NCI-H2227 (cell line): ENCODE measurements around the gene ZNF879.

Experiments
- DNase-seq: peaks from one replicate; lab custom pipeline; 2025; ENCODE audit not compliant: unreplicated experiment; lab: John Stamatoyannopoulos, UW

Gene ZNF879

GRCh38 chr5:179006564-179006963, 17.0 kb upstream of the ZNF879 start:
- DNase-seq, result no peak

DNA sequence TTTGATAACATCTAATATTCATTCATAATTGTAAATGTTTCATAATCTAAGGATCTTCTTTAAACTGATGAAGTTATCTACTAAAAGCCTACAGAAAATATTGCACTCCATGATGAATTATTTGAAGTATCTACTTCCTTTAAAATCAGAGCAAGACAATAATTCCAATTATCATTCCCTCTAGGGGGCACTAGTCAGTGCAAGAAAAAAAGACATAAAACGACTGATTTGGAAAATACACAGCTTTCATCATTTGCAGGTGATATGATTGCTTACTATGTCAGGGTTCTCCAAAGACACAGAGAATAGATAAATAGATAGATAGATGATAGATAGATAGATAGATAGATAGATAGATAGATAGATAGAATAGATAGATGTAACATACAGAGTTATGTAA, 14.9 kb upstream of the ZNF879 start:
- no peak for DNase-seq

DNA sequence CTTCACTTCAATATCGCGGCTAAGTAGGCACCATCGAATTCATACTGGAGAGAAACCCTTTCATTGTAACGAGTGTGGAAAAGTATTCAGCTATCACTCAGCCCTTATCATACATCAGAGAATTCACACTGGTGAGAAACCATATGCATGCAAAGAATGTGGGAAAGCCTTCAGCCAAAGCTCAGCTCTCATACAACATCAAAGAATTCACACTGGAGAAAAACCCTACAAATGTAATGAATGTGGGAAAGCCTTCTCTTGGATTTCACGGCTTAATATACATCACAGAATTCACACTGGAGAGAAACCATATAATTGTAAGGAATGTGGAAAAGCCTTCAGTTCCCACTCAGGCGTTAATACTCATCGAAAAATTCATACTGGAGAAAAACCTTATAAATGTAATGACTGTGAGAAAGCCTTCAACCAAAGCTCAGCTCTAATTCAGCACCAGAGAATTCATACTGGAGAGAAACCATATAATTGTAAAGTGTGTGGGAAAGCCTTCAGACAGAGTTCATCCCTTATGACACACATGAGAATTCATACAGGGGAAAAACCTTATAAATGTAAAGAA, 9.5 kb downstream of the ZNF879 start:
- no peak for DNase-seq

DNA sequence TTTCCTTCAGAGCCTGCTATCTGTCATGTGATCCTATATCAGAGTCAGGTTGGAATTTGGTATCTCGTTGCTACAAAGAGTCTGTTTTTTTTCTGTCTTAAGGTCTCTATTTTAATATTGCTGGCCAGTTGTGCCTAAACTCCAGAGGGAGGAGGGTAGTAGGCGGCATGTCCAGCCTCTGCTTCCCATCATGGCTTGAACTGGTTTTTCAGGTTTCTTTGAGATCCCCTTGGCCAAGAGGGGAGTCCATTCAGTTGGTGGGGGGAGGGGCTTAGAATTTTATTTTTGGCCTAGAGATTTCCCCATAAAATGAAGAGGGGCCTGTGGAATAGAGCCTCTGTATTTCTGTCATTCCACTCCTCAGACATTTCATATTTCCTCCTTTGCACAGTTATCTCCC, 21.2 kb downstream of the ZNF879 start:
- no peak for DNase-seq

- no peak for DNase-seq
Measured at GRCh38 chr5:179051784-179052183, 28.2 kb downstream of the ZNF879 start.

DNA sequence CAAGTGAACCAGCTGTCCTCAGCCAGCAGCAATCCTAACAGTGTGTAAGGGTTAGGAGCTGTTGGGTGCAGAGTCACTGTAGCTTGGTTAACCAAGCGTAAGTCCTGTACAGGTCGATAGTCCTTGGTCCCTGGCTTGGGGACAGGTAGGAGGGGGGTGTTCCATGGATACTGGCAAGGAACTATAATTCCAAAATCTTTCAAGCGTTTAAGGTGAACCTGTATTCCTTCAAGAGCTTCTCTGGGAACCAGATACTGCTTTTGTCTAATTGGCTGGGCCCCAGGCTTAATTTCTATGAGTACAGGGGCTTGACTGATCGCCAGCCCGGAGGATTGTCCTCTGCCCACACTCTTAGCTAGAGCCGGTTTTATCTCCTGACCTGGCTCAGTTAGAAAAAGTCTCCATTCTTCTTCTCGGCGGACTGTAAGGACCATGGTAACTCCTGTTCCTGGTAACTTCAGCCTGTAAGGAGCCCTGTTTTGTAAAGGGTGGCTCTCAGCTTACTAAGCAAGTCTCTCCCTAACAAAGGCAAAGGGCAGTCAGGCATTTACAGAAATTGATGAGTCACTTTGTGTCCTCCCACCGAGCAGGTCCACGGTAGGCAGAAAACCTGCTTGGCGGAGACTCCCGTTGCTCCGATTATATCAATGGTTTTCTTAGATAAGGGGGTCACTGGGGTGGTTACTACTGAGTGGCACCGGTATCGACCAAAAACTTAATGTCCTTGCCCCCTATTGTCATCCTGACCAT, 30.6 kb downstream of the ZNF879 start:
- DNase-seq, result no peak

DNA sequence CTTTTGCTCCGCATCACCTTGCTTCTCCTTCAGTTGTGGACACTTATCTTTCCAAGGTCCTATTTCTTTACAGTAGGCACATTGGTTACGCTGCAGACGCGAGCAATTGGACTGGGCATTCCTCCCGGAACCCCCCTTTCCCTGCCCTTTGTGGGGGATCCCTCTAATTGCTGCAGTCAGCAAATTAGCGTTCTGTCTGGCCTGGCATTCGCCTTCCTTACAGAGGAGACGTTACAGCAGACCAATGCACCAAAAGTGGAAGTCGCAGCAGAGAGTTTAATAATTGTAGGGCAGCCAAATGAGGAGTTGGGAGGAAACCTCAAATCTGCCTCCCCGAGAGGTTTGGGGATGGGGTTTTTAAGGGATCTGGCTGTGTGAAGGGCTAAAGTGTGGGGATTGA, 31.3 kb downstream of the ZNF879 start:
- DNase-seq, result no peak

- no peak for DNase-seq
Measured at GRCh38 chr5:179055436-179055835, 31.8 kb downstream of the ZNF879 start.

GRCh38 chr5:179055841-179056240, 32.2 kb downstream of the ZNF879 start:
- DNase-seq, result no peak

DNA sequence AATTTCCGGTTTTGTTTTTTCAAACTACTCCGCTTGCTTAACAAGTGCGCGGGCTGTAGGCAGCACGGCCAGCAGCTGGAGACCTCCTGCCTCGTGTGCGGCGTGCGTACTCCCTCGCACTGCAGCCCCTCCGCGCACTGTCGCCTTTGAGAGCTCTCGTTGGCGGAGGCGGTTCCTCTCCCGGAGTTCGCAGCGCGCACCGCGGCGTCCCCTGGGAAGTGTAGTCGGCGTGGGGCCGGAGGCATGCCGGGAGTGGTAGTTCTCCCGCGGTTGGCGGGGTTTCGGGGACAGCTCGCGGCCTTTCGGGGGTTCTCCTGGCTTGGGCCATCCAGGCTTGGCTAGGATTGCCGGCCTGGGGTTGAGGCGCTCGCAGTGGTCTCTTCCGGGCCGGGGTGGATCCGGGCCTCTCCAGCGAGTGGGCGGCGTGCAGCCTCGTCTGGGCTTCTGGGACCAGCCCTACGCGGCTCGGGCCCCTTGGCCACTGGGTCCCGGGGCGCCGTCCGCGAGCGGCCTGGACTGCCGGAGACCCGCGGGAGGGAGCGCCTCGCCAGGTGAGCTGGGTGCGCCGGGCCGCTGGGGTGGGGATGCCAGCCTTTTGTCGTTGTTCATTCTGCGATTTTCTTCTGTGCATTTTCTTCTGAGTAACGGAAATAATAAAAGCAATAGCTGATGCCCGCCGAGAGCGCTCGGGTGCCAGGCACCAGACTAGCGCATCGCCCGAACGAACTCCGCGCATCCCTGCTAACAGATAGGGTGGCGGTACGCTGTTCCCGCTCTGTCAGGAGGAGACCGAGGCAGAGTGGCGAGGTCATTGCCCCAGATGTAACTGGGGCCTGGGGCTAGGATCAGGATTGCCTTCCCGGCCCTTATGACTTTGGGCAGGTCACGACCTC, 36.8 kb downstream of the ZNF879 start, which contains the start of gene ZNF354C:
Gene ZNF354C (plus strand): TSS at position 258 of the 893 bp plus-strand sequence. CDS start 1,696 bp downstream, outside the sequence.
- DNase-seq, result peak; percentile 89

- DNase-seq, result no peak
Measured at GRCh38 chr5:179061025-179061424, 37.4 kb downstream of the ZNF879 start.

- DNase-seq, result no peak
Measured at GRCh38 chr5:179065703-179066102, 42.1 kb downstream of the ZNF879 start.

DNA sequence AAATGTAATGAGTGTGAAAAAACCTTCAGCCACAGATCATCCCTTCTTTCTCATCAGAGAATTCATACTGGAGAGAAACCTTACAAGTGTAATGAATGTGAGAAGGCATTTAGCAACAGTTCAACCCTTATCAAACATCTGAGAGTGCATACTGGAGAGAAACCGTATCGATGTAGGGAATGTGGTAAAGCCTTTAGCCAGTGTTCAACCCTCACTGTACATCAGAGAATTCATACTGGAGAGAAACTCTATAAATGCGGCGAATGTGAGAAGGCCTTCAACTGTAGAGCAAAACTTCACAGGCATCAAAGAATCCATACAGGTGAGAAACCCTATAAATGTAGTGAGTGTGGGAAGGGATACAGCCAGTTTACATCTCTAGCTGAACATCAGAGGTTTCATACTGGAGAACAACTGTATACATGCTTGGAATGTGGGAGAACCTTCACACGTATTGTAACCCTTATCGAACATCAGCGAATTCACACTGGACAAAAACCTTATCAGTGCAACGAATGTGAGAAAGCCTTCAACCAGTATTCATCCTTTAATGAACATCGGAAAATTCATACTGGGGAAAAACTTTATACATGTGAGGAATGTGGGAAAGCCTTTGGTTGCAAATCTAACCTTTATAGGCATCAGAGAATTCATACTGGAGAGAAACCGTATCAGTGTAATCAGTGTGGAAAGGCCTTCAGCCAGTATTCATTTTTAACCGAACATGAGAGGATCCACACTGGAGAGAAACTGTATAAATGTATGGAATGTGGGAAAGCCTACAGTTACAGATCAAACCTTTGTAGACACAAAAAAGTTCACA, 55.8 kb downstream of the ZNF879 start:
- no peak for DNase-seq

- DNase-seq, result no peak
Measured at GRCh38 chr5:179080724-179081123, 57.1 kb downstream of the ZNF879 start.
